ENCODE results near the gene MDH2.
"Not testable (repeated sequence)": the region's sequence is repeated elsewhere in the genome, so short reads cannot be mapped to it uniquely, and the experiment has no call there.

MDH2 gene

DNA sequence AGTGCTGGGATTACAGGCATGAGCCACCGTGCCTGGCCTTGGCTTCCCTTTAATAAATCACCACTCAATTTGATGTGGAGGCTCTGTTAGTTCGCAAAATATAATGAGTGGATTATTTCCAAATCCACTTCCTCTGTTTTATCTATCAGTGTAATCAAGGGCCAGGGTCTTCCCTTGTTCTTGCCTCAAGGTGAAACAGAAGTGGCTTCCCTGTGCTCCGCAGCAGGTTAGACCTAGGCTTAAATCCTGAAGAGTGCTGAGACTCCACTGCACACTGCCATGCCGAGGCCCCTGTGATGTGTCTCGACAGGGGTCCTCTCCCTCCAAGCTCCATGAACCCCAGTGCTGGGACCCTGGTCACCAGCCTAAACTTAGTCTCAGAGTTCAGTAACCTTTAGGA, 59.0 kb downstream of the MDH2 start:
- Histone ChIP-seq H3K36me3 (ENCODE audit: insufficient read depth, insufficient read length, low read length) (no peaks in the 10 kb centered on the region), H3K4me1 (ENCODE audit: insufficient read depth, insufficient read length) (no peaks in the 10 kb centered on the region), H3K4me3 (ENCODE audit: insufficient read length, low read depth) (no peak overlapping the region), H3K9me3 (ENCODE audit: insufficient read depth, low read length) (no peaks in the 10 kb centered on the region), H3K9ac (ENCODE audit: insufficient read length, low read depth) (no peak overlapping the region), H3K27me3 (ENCODE audit: insufficient read depth, insufficient read length) (no peaks in the 10 kb centered on the region)
- TF ChIP-seq ZNF274 (IDR thresholded peaks at IDR 0.05; ENCODE audit: low read depth, low read length) (no peak), YY1 (IDR thresholded peaks at IDR 0.05; ENCODE audit: insufficient read depth, insufficient read length) (no peak), SUZ12 (IDR thresholded peaks at IDR 0.05; ENCODE audit: extremely low read depth, insufficient read depth, insufficient read length) (no peak)
- no peak for DNase-seq (ENCODE audit: low read depth, low spot score)

GRCh38 chr7:76108540-76109233, 60.8 kb downstream of the MDH2 start:
- no peaks in the 10 kb centered on the region for H3K27me3 ChIP-seq (ENCODE audit: insufficient read depth, insufficient read length)
- no peak overlapping the region for H3K9ac ChIP-seq (ENCODE audit: insufficient read length, low read depth)
- TF ChIP-seq YY1 (IDR thresholded peaks at IDR 0.05; ENCODE audit: insufficient read depth, insufficient read length), result no peak
- no peak for TF ChIP-seq ZNF274 (IDR thresholded peaks at IDR 0.05; ENCODE audit: low read depth, low read length)
- TF ChIP-seq SUZ12 (IDR thresholded peaks at IDR 0.05; ENCODE audit: extremely low read depth, insufficient read depth, insufficient read length), result no peak
- H3K9me3 ChIP-seq (ENCODE audit: insufficient read depth, low read length), result no peaks in the 10 kb centered on the region
- DNase-seq (ENCODE audit: low read depth, low spot score), result no peak
- no peak overlapping the region for H3K4me3 ChIP-seq (ENCODE audit: insufficient read length, low read depth)
- no peaks in the 10 kb centered on the region for H3K4me1 ChIP-seq (ENCODE audit: insufficient read depth, insufficient read length)
- H3K36me3 ChIP-seq (ENCODE audit: insufficient read depth, insufficient read length, low read length), result no peaks in the 10 kb centered on the region

- not testable (repeated sequence) for H3K9ac ChIP-seq (ENCODE audit: insufficient read length, low read depth); H3K9me3 ChIP-seq (ENCODE audit: insufficient read depth, low read length); H3K4me3 ChIP-seq (ENCODE audit: insufficient read length, low read depth); H3K4me1 ChIP-seq (ENCODE audit: insufficient read depth, insufficient read length); H3K36me3 ChIP-seq (ENCODE audit: insufficient read depth, insufficient read length, low read length); H3K27me3 ChIP-seq (ENCODE audit: insufficient read depth, insufficient read length); DNase-seq (ENCODE audit: low read depth, low spot score)
These were observed 65.2 kb downstream of the MDH2 start for GRCh38 chr7:76113042-76113630.

GRCh38 chr7:76114742-76115141, 66.8 kb downstream of the MDH2 start:
- H3K9ac ChIP-seq (ENCODE audit: insufficient read length, low read depth); H3K9me3 ChIP-seq (ENCODE audit: insufficient read depth, low read length); H3K4me3 ChIP-seq (ENCODE audit: insufficient read length, low read depth); H3K36me3 ChIP-seq (ENCODE audit: insufficient read depth, insufficient read length, low read length); H3K4me1 ChIP-seq (ENCODE audit: insufficient read depth, insufficient read length); DNase-seq (ENCODE audit: low read depth, low spot score); H3K27me3 ChIP-seq (ENCODE audit: insufficient read depth, insufficient read length): not testable (repeated sequence)

Data from NT2/D1 (cell line).